ENCODE data around the gene TMEM72. TPM values are rescaled to one million over a fixed set of nuclear protein-coding genes. Genes with fewer than 3 reads are reported as not detected.

TMEM72 gene
- total RNA-seq, 3 donors from 2014 or later, result not detected

DNA sequence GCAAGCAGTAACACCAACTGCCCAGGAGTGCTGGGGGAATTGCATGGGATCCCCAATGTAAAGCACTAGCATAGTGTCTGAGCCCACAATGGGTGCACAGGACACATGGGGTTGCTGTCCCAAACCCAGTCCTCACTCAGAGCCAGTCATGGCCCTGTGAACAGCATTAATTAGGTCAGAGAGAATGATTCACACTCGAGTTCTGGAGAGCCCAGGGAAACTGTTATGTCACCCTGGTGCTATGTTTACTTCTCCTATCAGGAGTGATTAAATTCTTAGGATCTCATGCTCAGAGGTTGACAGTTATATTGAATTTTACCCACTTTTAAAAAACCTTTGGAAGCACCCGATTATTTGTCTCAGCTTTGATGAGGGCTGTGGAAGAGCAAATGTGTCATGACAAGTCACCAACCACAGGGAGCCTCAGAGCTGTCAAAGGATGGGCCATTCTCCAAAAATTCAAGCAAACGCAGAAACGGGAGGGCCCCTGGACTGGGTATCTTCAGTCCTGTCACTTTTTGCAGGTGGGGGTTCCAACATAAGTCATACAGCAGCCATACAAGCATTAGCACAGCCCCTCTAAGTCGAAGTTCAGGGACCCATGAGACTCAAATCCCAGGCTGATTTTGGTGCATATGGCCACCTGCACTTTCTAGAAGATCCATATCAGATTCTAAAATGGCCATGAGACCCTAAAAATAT is 47.2 kb downstream of the TMEM72 start:
- Histone ChIP-seq H3K36me3 (no peaks in the 10 kb centered on the region), H3K4me1 (peaks cover 0 to 6% of the 10 kb centered on the region in 2 donors), H3K27me3 (no peaks in the 10 kb centered on the region), H3K4me3 (peak overlapping the region; percentile 62 to 85 (median 68)), H3K9me3 (no peaks in the 10 kb centered on the region), H3K27ac (peak overlapping the region; percentile 74 to 87)
- no peak for DNase-seq (ENCODE audit: low spot score in 2 of 2)
- TF ChIP-seq POLR2AphosphoS5 (IDR thresholded peaks at IDR 0.05) (no peak), POLR2A (IDR thresholded peaks at IDR 0.05) (no peak)
- TF ChIP-seq, protein P1, sequence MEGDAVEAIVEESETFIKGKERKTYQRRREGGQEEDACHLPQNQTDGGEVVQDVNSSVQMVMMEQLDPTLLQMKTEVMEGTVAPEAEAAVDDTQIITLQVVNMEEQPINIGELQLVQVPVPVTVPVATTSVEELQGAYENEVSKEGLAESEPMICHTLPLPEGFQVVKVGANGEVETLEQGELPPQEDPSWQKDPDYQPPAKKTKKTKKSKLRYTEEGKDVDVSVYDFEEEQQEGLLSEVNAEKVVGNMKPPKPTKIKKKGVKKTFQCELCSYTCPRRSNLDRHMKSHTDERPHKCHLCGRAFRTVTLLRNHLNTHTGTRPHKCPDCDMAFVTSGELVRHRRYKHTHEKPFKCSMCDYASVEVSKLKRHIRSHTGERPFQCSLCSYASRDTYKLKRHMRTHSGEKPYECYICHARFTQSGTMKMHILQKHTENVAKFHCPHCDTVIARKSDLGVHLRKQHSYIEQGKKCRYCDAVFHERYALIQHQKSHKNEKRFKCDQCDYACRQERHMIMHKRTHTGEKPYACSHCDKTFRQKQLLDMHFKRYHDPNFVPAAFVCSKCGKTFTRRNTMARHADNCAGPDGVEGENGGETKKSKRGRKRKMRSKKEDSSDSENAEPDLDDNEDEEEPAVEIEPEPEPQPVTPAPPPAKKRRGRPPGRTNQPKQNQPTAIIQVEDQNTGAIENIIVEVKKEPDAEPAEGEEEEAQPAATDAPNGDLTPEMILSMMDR (IDR thresholded peaks at IDR 0.05), result no peak
- intact Hi-C loops (cut with DNase I; ENCODE audit: low total_unique reads), result no loop called here

DNA sequence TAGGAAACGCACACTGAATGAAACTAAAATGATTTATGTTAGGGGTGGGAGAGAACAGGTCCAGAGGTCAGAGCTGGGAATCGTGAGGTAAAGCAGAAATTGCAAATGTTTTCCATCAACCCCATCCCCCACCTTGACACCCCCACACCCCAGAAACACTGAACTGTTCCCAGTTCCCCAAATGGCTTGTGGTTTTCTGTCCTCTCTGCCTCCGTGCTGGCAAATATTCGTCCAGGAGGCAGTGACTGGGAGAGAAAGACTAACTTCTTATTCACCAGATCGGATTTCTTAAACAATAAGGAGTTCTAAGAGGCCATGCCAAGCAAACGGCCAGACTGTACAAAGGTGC is 47.7 kb downstream of the TMEM72 start:
- no peaks in the 10 kb centered on the region for H3K27me3 ChIP-seq
- DNase-seq (ENCODE audit: low spot score in 2 of 2), result no peak
- H3K36me3 ChIP-seq, result no peaks in the 10 kb centered on the region
- TF ChIP-seq, protein P1 (IDR thresholded peaks at IDR 0.05), result no peak
- TF ChIP-seq POLR2AphosphoS5 (IDR thresholded peaks at IDR 0.05), result no peak
- peak overlapping the region; percentile 74 to 87 for H3K27ac ChIP-seq
- H3K9me3 ChIP-seq, result no peaks in the 10 kb centered on the region
- H3K4me3 ChIP-seq, result peak overlapping the region; percentile 62 to 85 (median 68)
- intact Hi-C loops (cut with DNase I; ENCODE audit: low total_unique reads), result no loop called here
- H3K4me1 ChIP-seq, result peaks cover under 1 to 10% of the 10 kb centered on the region in 2 donors

DNA sequence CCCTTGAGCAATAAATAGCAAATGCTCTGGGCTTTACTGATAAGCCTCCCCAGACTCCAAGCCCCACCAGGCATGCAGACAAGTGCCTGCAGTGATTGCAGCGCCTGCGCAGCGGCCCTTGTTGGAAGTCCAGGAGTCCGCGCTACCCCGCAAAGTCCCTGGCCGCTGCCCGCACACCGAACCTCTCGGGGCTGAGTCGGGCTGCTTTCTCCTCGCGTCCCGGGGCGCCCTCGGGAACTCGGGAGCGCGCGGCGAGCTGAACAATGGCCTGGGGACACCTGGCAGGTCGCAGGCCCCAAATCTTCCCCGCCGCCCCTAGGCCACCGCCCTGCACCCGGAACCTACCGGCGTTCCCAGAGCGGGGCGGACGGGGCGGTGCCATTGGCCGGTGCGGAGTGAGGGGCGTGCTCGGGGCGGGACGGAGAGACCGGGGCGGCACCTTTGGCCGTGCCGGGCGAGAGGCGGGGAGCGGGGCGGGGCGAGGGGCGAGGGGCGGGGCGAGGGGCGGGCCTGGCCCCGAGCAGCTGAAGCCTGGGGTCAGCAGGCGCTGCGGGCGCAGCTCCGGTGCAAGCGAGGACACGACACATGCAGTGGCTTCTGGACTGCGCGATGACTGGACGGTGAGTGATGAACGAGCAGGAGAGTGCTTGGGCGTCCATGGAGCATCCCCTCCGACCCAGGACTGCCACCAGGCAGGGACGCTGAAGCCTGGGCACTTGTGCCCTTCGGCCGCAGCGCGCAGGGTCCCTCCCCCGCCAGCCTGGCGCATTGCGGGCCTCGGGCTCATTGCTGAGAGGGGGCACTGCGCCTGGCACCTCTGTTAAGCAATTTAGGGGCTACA is 48.3 kb downstream of the TMEM72 start, which contains the start of gene RASSF4:
RASSF4 (plus strand) TSS at position 556 of the 841 bp plus-strand sequence. CDS start 10,401 bp downstream, outside the sequence.
- H3K4me1 ChIP-seq, result peaks cover 4 to 11% of the 10 kb centered on the region in 2 donors
- no peaks in the 10 kb centered on the region for H3K9me3 ChIP-seq
- intact Hi-C loops (cut with DNase I; ENCODE audit: low total_unique reads), result no loop called here
- no peaks in the 10 kb centered on the region for H3K27me3 ChIP-seq
- DNase-seq (ENCODE audit: low spot score in 2 of 2), result peak; percentile 81 to 92
- H3K4me3 ChIP-seq, result peak within 1 kb of the TSS; percentile 62 to 85 (median 68)
- H3K36me3 ChIP-seq, result no peaks in the 10 kb centered on the region
- peak within 1 kb of the TSS; percentile 74 to 87 for H3K27ac ChIP-seq
- TF ChIP-seq POLR2AphosphoS5 (IDR thresholded peaks at IDR 0.05) (peak; percentile 74 to 92 (median 88)), POLR2A (IDR thresholded peaks at IDR 0.05) (peak; percentile 74)
- TF ChIP-seq, protein P1 (IDR thresholded peaks at IDR 0.05), result no peak

DNA sequence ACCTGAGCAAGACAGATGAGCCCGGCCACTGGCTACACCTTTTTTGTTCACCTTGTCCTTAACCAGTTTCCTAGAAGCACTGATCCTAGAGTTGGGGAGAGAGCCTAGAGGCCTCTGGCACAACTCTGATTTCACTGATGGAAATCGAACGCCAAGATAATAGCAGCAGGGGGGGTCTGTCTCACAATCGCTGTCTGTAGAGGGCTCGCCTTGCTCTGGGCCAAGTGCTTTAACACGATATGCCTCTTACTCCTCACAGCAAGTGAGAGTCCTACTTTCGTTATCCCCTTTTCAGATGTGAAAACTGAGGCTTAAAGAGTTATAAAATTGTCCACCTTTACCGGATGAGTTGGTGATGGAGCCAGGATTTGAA is 48.9 kb downstream of the TMEM72 start:
- H3K9me3 ChIP-seq, result no peaks in the 10 kb centered on the region
- no peaks in the 10 kb centered on the region for H3K27me3 ChIP-seq
- peak overlapping the region; percentile 62 to 85 (median 68) for H3K4me3 ChIP-seq
- H3K4me1 ChIP-seq, result peaks cover 4 to 17% of the 10 kb centered on the region in 2 donors
- TF ChIP-seq, protein P1 (IDR thresholded peaks at IDR 0.05), result no peak
- no peak for TF ChIP-seq POLR2AphosphoS5 (IDR thresholded peaks at IDR 0.05)
- no peak for TF ChIP-seq POLR2A (IDR thresholded peaks at IDR 0.05)
- no peak for DNase-seq (ENCODE audit: low spot score in 2 of 2)
- intact Hi-C loops (cut with DNase I; ENCODE audit: low total_unique reads), result no loop called here
- H3K27ac ChIP-seq, result peak overlapping the region; percentile 74 to 87
- no peaks in the 10 kb centered on the region for H3K36me3 ChIP-seq

All from breast epithelium (tissue), 4 donors.